ENCODE measurements around the gene CREBRF.

DNA sequence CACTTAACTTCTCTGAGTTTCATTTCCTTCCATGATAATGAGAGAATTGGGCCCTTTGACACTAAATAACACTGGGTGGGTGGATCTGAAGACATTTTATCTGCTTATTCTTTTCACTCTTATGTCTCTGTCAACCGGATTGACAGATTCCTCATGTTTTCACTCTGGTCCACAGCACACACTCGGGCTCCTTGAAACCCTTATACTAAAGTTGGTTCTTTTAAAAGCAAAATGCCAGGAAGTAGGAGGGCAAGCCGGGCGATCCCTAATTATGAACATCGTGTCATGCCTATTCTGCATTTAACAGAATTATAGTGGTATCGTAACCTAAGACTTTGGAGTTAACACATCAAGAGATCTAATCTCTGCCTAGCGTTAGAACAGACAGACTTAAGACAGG lies 28.2 kb upstream of the CREBRF start:
- TF ChIP-seq, protein P1, sequence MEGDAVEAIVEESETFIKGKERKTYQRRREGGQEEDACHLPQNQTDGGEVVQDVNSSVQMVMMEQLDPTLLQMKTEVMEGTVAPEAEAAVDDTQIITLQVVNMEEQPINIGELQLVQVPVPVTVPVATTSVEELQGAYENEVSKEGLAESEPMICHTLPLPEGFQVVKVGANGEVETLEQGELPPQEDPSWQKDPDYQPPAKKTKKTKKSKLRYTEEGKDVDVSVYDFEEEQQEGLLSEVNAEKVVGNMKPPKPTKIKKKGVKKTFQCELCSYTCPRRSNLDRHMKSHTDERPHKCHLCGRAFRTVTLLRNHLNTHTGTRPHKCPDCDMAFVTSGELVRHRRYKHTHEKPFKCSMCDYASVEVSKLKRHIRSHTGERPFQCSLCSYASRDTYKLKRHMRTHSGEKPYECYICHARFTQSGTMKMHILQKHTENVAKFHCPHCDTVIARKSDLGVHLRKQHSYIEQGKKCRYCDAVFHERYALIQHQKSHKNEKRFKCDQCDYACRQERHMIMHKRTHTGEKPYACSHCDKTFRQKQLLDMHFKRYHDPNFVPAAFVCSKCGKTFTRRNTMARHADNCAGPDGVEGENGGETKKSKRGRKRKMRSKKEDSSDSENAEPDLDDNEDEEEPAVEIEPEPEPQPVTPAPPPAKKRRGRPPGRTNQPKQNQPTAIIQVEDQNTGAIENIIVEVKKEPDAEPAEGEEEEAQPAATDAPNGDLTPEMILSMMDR (IDR thresholded peaks at IDR 0.05): no peak
- TF ChIP-seq POLR2A (IDR thresholded peaks at IDR 0.05): no peak
